Large intestine (tissue), 3 donors: ENCODE results near the gene ARMH4. TPM values are rescaled to one million over a fixed set of nuclear protein-coding genes. Genes with fewer than 3 reads are reported as not detected.

Source experiments
- DNase-seq, 2 donors: peaks; one replicate each; pipeline versions ENCODE4 v3.0.0 to v3.0.0-alpha.2; 2013
- H3K27ac ChIP-seq: one replicate; pipeline ENCODE4 v1.5.1; 2013; ENCODE audit warnings: low read length
- H3K27me3 ChIP-seq: 2 replicates; pipeline ENCODE4 v1.6.1; 2013; ENCODE audit warnings: low read length; ENCODE audit not compliant: control insufficient read depth, insufficient read depth
- H3K36me3 ChIP-seq: 2 replicates; pipeline ENCODE4 v1.6.1; 2013; ENCODE audit warnings: low read length; ENCODE audit not compliant: control insufficient read depth, insufficient read depth
- H3K4me1 ChIP-seq: one replicate; pipeline ENCODE4 v1.6.1; 2013; ENCODE audit warnings: low read length; ENCODE audit not compliant: control insufficient read depth, insufficient read depth
- H3K4me3 ChIP-seq: one replicate; pipeline ENCODE4 v1.5.1; 2013; ENCODE audit warnings: low read length
- H3K9me3 ChIP-seq: one replicate; pipeline ENCODE4 v1.6.1; 2013; ENCODE audit warnings: mild to moderate bottlenecking, low read depth, low read length, moderate library complexity; ENCODE audit not compliant: control insufficient read depth
- WGBS: methylation state at CpG from one replicate; pipeline ENCODE4 v1.1.5; 2013; ENCODE audit warnings: low lambda C conversion rate; ENCODE audit not compliant: insufficient coverage; 5-methylcytosine and 5-hydroxymethylcytosine counted together
- polyA plus RNA-seq: library from polyadenylated mRNA; unstranded; fragments of 120-200 nt; gene quantifications from one replicate; pipeline ENCODE4 v1.2.1, GENCODE V29; 2013

ARMH4 gene
- polyA plus RNA-seq, 1 donor: 3.8 TPM

- H3K27me3 ChIP-seq: no peaks in the 10 kb centered on the region
- H3K4me3 ChIP-seq: no peak overlapping the region
- no peaks in the 10 kb centered on the region for H3K36me3 ChIP-seq
- no CpG with 5 or more reads among the region's 2 CpGs for WGBS
- DNase-seq: no peak
- H3K27ac ChIP-seq: no peak overlapping the region
- H3K4me1 ChIP-seq: peaks cover 16% of the 10 kb centered on the region
- no peaks in the 10 kb centered on the region for H3K9me3 ChIP-seq
Observed at GRCh38 chr14:58189176-58189575, 37.2 kb upstream of the ARMH4 start.

GRCh38 chr14:58177125-58177524 lies 25.1 kb upstream of the ARMH4 start:
- Histone ChIP-seq H3K27ac (no peak overlapping the region), H3K36me3 (no peaks in the 10 kb centered on the region), H3K4me1 (no peaks in the 10 kb centered on the region), H3K4me3 (no peak overlapping the region), H3K27me3 (no peaks in the 10 kb centered on the region), H3K9me3 (no peaks in the 10 kb centered on the region)
- no peak for DNase-seq
- WGBS: 80% methylated on average over 1 of the region's 5 CpGs

- WGBS: no CpG with 5 or more reads among the region's 6 CpGs
- Histone ChIP-seq H3K27ac (no peak overlapping the region), H3K4me1 (no peaks in the 10 kb centered on the region)
Observed at GRCh38 chr14:58171090-58171489, 19.1 kb upstream of the ARMH4 start.

GRCh38 chr14:58167891-58168290 lies 15.9 kb upstream of the ARMH4 start:
- 100% methylated on average over 1 of the region's 5 CpGs for WGBS

More at GRCh38 chr14:58171090-58171489, 19.1 kb upstream of the ARMH4 start:
- peaks cover 3% of the 10 kb centered on the region for H3K27me3 ChIP-seq
- H3K4me3 ChIP-seq: no peak overlapping the region
- DNase-seq: peak; percentile 77 to 78
- no peaks in the 10 kb centered on the region for H3K9me3 ChIP-seq
- no peaks in the 10 kb centered on the region for H3K36me3 ChIP-seq

GRCh38 chr14:58167057-58167456 lies 15.0 kb upstream of the ARMH4 start:
- Histone ChIP-seq H3K27ac (no peak overlapping the region), H3K9me3 (no peaks in the 10 kb centered on the region), H3K27me3 (peaks cover 3% of the 10 kb centered on the region), H3K4me1 (no peaks in the 10 kb centered on the region), H3K36me3 (no peaks in the 10 kb centered on the region), H3K4me3 (no peak overlapping the region)
- WGBS: no CpG with 5 or more reads among the region's 1 CpG
- no peak for DNase-seq

More at GRCh38 chr14:58167891-58168290, 15.9 kb upstream of the ARMH4 start:
- DNase-seq: no peak
- H3K4me1 ChIP-seq: no peaks in the 10 kb centered on the region
- no peak overlapping the region for H3K4me3 ChIP-seq
- no peak overlapping the region for H3K27ac ChIP-seq
- H3K27me3 ChIP-seq: peaks cover 3% of the 10 kb centered on the region
- no peaks in the 10 kb centered on the region for H3K36me3 ChIP-seq
- H3K9me3 ChIP-seq: no peaks in the 10 kb centered on the region

- DNase-seq: peak; percentile 49 to 58
- Histone ChIP-seq H3K27me3 (peaks cover 3% of the 10 kb centered on the region), H3K4me1 (no peaks in the 10 kb centered on the region), H3K27ac (no peak overlapping the region), H3K4me3 (no peak overlapping the region), H3K9me3 (no peaks in the 10 kb centered on the region), H3K36me3 (no peaks in the 10 kb centered on the region)
- no CpG with 5 or more reads among the region's 10 CpGs for WGBS
Observed at GRCh38 chr14:58166005-58166983, 14.3 kb upstream of the ARMH4 start.

GRCh38 chr14:58160561-58160960 lies 8.5 kb upstream of the ARMH4 start:
- Histone ChIP-seq H3K27me3 (no peaks in the 10 kb centered on the region), H3K36me3 (no peaks in the 10 kb centered on the region), H3K9me3 (no peaks in the 10 kb centered on the region), H3K4me3 (no peak overlapping the region), H3K4me1 (no peaks in the 10 kb centered on the region), H3K27ac (no peak overlapping the region)
- no peak for DNase-seq

- Histone ChIP-seq H3K9me3 (no peaks in the 10 kb centered on the region), H3K27me3 (peaks cover 24% of the 10 kb centered on the region), H3K36me3 (no peaks in the 10 kb centered on the region), H3K4me1 (peaks cover 7% of the 10 kb centered on the region), H3K27ac (peak overlapping the region; percentile 19), H3K4me3 (peak overlapping the region; percentile 48)
- WGBS: 0% methylated on average over 1 of the region's 56 CpGs
- DNase-seq: no peak
Observed at GRCh38 chr14:58151133-58152013, 640 bp downstream of the ARMH4 start.

- Histone ChIP-seq H3K36me3 (no peaks in the 10 kb centered on the region), H3K27me3 (peaks cover 24% of the 10 kb centered on the region), H3K4me1 (peaks cover 7% of the 10 kb centered on the region), H3K9me3 (no peaks in the 10 kb centered on the region), H3K4me3 (no peak overlapping the region), H3K27ac (no peak overlapping the region)
- 100% methylated on average over 2 of the region's 6 CpGs for WGBS
- no peak for DNase-seq
Observed at GRCh38 chr14:58150243-58150805, 1.7 kb downstream of the ARMH4 start.

GRCh38 chr14:58149196-58149595 lies 2.8 kb downstream of the ARMH4 start:
- H3K36me3 ChIP-seq: no peaks in the 10 kb centered on the region
- no CpG with 5 or more reads among the region's 1 CpG for WGBS
- H3K27ac ChIP-seq: no peak overlapping the region
- no peak for DNase-seq
- H3K4me1 ChIP-seq: peaks cover 7% of the 10 kb centered on the region
- H3K9me3 ChIP-seq: no peaks in the 10 kb centered on the region
- no peak overlapping the region for H3K4me3 ChIP-seq
- peaks cover 24% of the 10 kb centered on the region for H3K27me3 ChIP-seq
